ENCODE results near the gene CEP295NL. TPM values are rescaled to one million over a fixed set of nuclear protein-coding genes. Genes with fewer than 3 reads are reported as not detected.
A peak's percentile ranks its signal among the peaks of the same experiment; 100 is the strongest.

Gene CEP295NL
- total RNA-seq, 4 donors from 2014 or later: 1.8 to 3.0 (median 2.5) TPM

- H3K27ac ChIP-seq: peak overlapping the region; percentile 84 to 93 (median 88)
- H3K27me3 ChIP-seq: no peaks in the 10 kb centered on the region
- intact Hi-C loops (cut with DNase I; ENCODE audit: low total_unique reads): no loop called here
- H3K36me3 ChIP-seq: no peaks in the 10 kb centered on the region
- in situ Hi-C loops (cut with MboI; ENCODE audit: low pct_ligation_motif_present in 1 of 4, low pct_unique_long_range_greater_than_20kb in 1 of 4, low sequenced_read_pairs in 3 of 4): no loop called here
- H3K9me3 ChIP-seq: no peaks in the 10 kb centered on the region
- peaks cover 35 to 69% (median 45%) of the 10 kb centered on the region in 4 donors for H3K4me1 ChIP-seq
- peak overlapping the region in 2 of 4 donors; percentile 11 to 23 for H3K4me3 ChIP-seq
- WGBS, 2 donors (ENCODE audit: low coverage in 1 of 2): 59% methylated on average over 21 of the region's 24 CpGs; no CpG with 5 or more reads in 1 of the 2 donors
- TF ChIP-seq POLR2A (IDR thresholded peaks at IDR 0.05): peak; percentile 22
- peak; percentile 59 to 82 (median 66) for TF ChIP-seq POLR2AphosphoS5 (IDR thresholded peaks at IDR 0.05)
- TF ChIP-seq EP300 (IDR thresholded peaks at IDR 0.05; ENCODE audit: low read depth): no peak
- peak in 1 of 5 experiments; percentile 8 for TF ChIP-seq CTCF (IDR thresholded peaks at IDR 0.05)
- peak; percentile 58 for DNase-seq
Observed at GRCh38 chr17:78883533-78884131, 19.4 kb downstream of the CEP295NL start.

GRCh38 chr17:78883089-78883532 lies 19.9 kb downstream of the CEP295NL start:
- intact Hi-C loops (cut with DNase I; ENCODE audit: low total_unique reads) (no loop called here), in situ Hi-C loops (cut with MboI; ENCODE audit: low pct_ligation_motif_present in 1 of 4, low pct_unique_long_range_greater_than_20kb in 1 of 4, low sequenced_read_pairs in 3 of 4) (no loop called here)
- TF ChIP-seq POLR2AphosphoS5 (IDR thresholded peaks at IDR 0.05) (peak in 2 of 3 donors; percentile 4), POLR2A (IDR thresholded peaks at IDR 0.05) (no peak)
- 37% methylated on average over 10 of the region's 10 CpGs; no CpG with 5 or more reads in 1 of the 2 donors for WGBS, 2 donors (ENCODE audit: low coverage in 1 of 2)
- H3K9me3 ChIP-seq: no peaks in the 10 kb centered on the region
- peaks cover 35 to 69% (median 45%) of the 10 kb centered on the region in 4 donors for H3K4me1 ChIP-seq
- no peaks in the 10 kb centered on the region for H3K36me3 ChIP-seq
- DNase-seq: peak; percentile 63
- peak overlapping the region in 1 of 4 donors; percentile 23 for H3K4me3 ChIP-seq
- no peaks in the 10 kb centered on the region for H3K27me3 ChIP-seq
- peak overlapping the region; percentile 84 to 93 (median 88) for H3K27ac ChIP-seq

- intact Hi-C loops (cut with DNase I; ENCODE audit: low total_unique reads): no loop called here
- in situ Hi-C loops (cut with MboI; ENCODE audit: low pct_ligation_motif_present in 1 of 4, low pct_unique_long_range_greater_than_20kb in 1 of 4, low sequenced_read_pairs in 3 of 4): no loop called here
- Histone ChIP-seq H3K4me1 (peaks cover 35 to 69% (median 45%) of the 10 kb centered on the region in 4 donors), H3K27ac (peak overlapping the region; percentile 84 to 93 (median 88)), H3K4me3 (no peak overlapping the region), H3K27me3 (no peaks in the 10 kb centered on the region), H3K36me3 (no peaks in the 10 kb centered on the region), H3K9me3 (no peaks in the 10 kb centered on the region)
- no peak for DNase-seq
- no peak for TF ChIP-seq POLR2A (IDR thresholded peaks at IDR 0.05)
- WGBS, 2 donors (ENCODE audit: low coverage in 1 of 2): 60% methylated on average over 14 of the region's 14 CpGs; no CpG with 5 or more reads in 1 of the 2 donors
Observed at GRCh38 chr17:78882540-78883088, 20.4 kb downstream of the CEP295NL start.

- Histone ChIP-seq H3K27ac (peak overlapping the region; percentile 81 to 87 (median 86)), H3K9me3 (no peaks in the 10 kb centered on the region), H3K27me3 (no peaks in the 10 kb centered on the region), H3K4me3 (no peak overlapping the region), H3K36me3 (no peaks in the 10 kb centered on the region), H3K4me1 (peaks cover 36 to 73% (median 48%) of the 10 kb centered on the region in 4 donors)
- in situ Hi-C loops (cut with MboI; ENCODE audit: low pct_ligation_motif_present in 1 of 4, low pct_unique_long_range_greater_than_20kb in 1 of 4, low sequenced_read_pairs in 3 of 4): no loop called here
- no peak for TF ChIP-seq EP300 (IDR thresholded peaks at IDR 0.05; ENCODE audit: low read depth)
- peak in 2 of 5 experiments; percentile 13 to 19 for TF ChIP-seq CTCF (IDR thresholded peaks at IDR 0.05)
- TF ChIP-seq POLR2A (IDR thresholded peaks at IDR 0.05): no peak
- TF ChIP-seq POLR2AphosphoS5 (IDR thresholded peaks at IDR 0.05): peak; percentile 24 to 64 (median 39)
- peak; percentile 46 for DNase-seq
- intact Hi-C loops (cut with DNase I; ENCODE audit: low total_unique reads): no loop called here
- 35 to 63% methylated on average over 4 to 28 of the region's 28 CpGs for WGBS, 2 donors (ENCODE audit: low coverage in 1 of 2)
Observed at GRCh38 chr17:78879635-78880186, 23.3 kb downstream of the CEP295NL start.

- in situ Hi-C loops (cut with MboI; ENCODE audit: low pct_ligation_motif_present in 1 of 4, low pct_unique_long_range_greater_than_20kb in 1 of 4, low sequenced_read_pairs in 3 of 4): no loop called here
- Histone ChIP-seq H3K4me1 (peaks cover 30 to 68% (median 41%) of the 10 kb centered on the region in 4 donors), H3K9me3 (no peaks in the 10 kb centered on the region), H3K27ac (peak overlapping the region; percentile 81 to 87 (median 86)), H3K36me3 (no peaks in the 10 kb centered on the region), H3K27me3 (no peaks in the 10 kb centered on the region), H3K4me3 (no peak overlapping the region)
- TF ChIP-seq EP300 (IDR thresholded peaks at IDR 0.05; ENCODE audit: low read depth) (no peak), POLR2AphosphoS5 (IDR thresholded peaks at IDR 0.05) (no peak), POLR2A (IDR thresholded peaks at IDR 0.05) (no peak), CTCF (IDR thresholded peaks at IDR 0.05) (no peak)
- no peak for DNase-seq
- WGBS, 2 donors (ENCODE audit: low coverage in 1 of 2): 76 to 82% methylated on average over 5 to 14 of the region's 14 CpGs
- intact Hi-C loops (cut with DNase I; ENCODE audit: low total_unique reads): no loop called here
Observed at GRCh38 chr17:78878871-78879527, 24.0 kb downstream of the CEP295NL start.
